H1 (cell line): ENCODE measurements around the gene GSG1L2. TPM values are rescaled to one million over a fixed set of nuclear protein-coding genes. Genes with fewer than 3 reads are reported as not detected.

Experiments
- CTCF ChIA-PET: fragments of 300-600 bp; sonication (Branson Sonifier 250); formaldehyde crosslinking; loops from one replicate; lab custom pipeline; 2021; ENCODE audit not compliant: partially characterized antibody; lab: Charles Lee
- POLR2A ChIA-PET: fragments of 300-600 bp; sonication (Branson Sonifier 250); formaldehyde crosslinking; loops from one replicate; lab custom pipeline; 2021; ENCODE audit warnings: inconsistent platforms; ENCODE audit not compliant: partially characterized antibody; lab: Charles Lee
- DNase-seq, 2 experiments: peaks; one replicate each; pipeline versions ENCODE4 v3.0.0 to v3.0.0-alpha.2; 2010 to 2022; ENCODE audit warnings: low spot score in 2 of 2, low read depth in 1 of 2, mixed read lengths in 1 of 2
- FAIRE-seq: peaks from 2 replicates; lab custom pipeline; 2011; peaks lifted over from hg19 to GRCh38; lab: Jason Lieb, UNC
- H2AFZ ChIP-seq: 2 replicates; pipeline ENCODE4 v1.8.1; 2012; ENCODE audit warnings: low read length, inconsistent platforms
- H2AK5ac ChIP-seq: 2 replicates; pipeline ENCODE4 v1.6.1; 2013; ENCODE audit warnings: low read depth, low read length
- H2BK120ac ChIP-seq: replicated peaks from 2 replicates; pipeline ENCODE3; 2013; ENCODE audit warnings: low read depth, low read length, inconsistent platforms
- H2BK12ac ChIP-seq: 2 replicates; pipeline ENCODE4 v1.6.1; 2013; ENCODE audit warnings: low read depth, low read length
- H2BK15ac ChIP-seq: 2 replicates; pipeline ENCODE4 v1.6.1; 2013; ENCODE audit warnings: low read length
- H2BK20ac ChIP-seq: 2 replicates; pipeline ENCODE4 v1.6.1; 2013; ENCODE audit warnings: low read length
- H2BK5ac ChIP-seq: 2 replicates; pipeline ENCODE4 v1.6.1; 2013; ENCODE audit warnings: low read depth, low read length
- H3K14ac ChIP-seq: 2 replicates; pipeline ENCODE4 v1.6.1; 2013; ENCODE audit warnings: inconsistent platforms; ENCODE audit not compliant: insufficient read length
- H3K18ac ChIP-seq: 2 replicates; pipeline ENCODE4 v1.6.1; 2013; ENCODE audit warnings: low read length; ENCODE audit errors: extremely low read depth
- H3K23ac ChIP-seq: 2 replicates; pipeline ENCODE4 v1.6.1; 2013; ENCODE audit warnings: inconsistent platforms; ENCODE audit not compliant: insufficient read length
- H3K23me2 ChIP-seq: 2 replicates; pipeline ENCODE4 v1.6.1; 2013; ENCODE audit warnings: low read depth, low read length
- H3K27ac ChIP-seq: 2 replicates; pipeline ENCODE4 v1.6.1; 2011; ENCODE audit warnings: low read depth, low read length, inconsistent platforms
- H3K27me3 ChIP-seq, 4 experiments: replicated peaks in 1 of 4; 1 replicate in 1 of 4; 2 replicates in 3 of 4; pipeline versions ENCODE4 v1.6.1 to v1.8.1; 2011 to 2013; ENCODE audit warnings: low read length in 3 of 4, mild to moderate bottlenecking in 3 of 4, inconsistent platforms in 2 of 4, mixed read lengths in 2 of 4, moderate library complexity in 1 of 4; ENCODE audit not compliant: control insufficient read depth in 3 of 4, insufficient read depth in 3 of 4; ENCODE audit errors: extremely low read depth in 1 of 4
- H3K36me3 ChIP-seq, 4 experiments: 2 replicates each; pipeline versions ENCODE4 v1.6.1 to v1.8.1; 2011 to 2013; ENCODE audit warnings: mild to moderate bottlenecking in 4 of 4, low read length in 3 of 4, moderate library complexity in 2 of 4, control low read depth in 1 of 4, inconsistent platforms in 1 of 4; ENCODE audit not compliant: insufficient read depth in 4 of 4, control insufficient read depth in 2 of 4
- H3K4ac ChIP-seq: replicated peaks from 2 replicates; pipeline ENCODE3; 2013; ENCODE audit warnings: low read length, low read depth, mixed read lengths, inconsistent platforms; ENCODE audit not compliant: insufficient read length
- H3K4me1 ChIP-seq, 4 experiments: replicated peaks in 1 of 4; 1 replicate in 1 of 4; 2 replicates in 3 of 4; pipeline versions ENCODE4 v1.6.1 to v1.8.1; 2011 to 2013; ENCODE audit warnings: low read length in 3 of 4, inconsistent platforms in 2 of 4, mixed read lengths in 1 of 4; ENCODE audit not compliant: insufficient read depth in 4 of 4, control insufficient read depth in 3 of 4
- H3K4me2 ChIP-seq, 2 experiments: 2 replicates each; pipeline versions ENCODE4 v1.6.1 to v1.8.1; 2011 to 2013; ENCODE audit warnings: low read depth in 2 of 2, low read length in 2 of 2, control low read depth in 1 of 2, inconsistent platforms in 1 of 2, mild to moderate bottlenecking in 1 of 2; ENCODE audit not compliant: insufficient read depth in 1 of 2
- H3K4me3 ChIP-seq, 4 experiments: fragments of 200-600, 300-600 bp in 1 of 4; sonication (generic), shearing (Covaris generic), sonication (Bioruptor Twin) in 1 of 4; 2 replicates each; pipeline versions ENCODE4 v1.5.1 to v1.8.1; 2011 to 2016; ENCODE audit warnings: low read length in 4 of 4, low read depth in 3 of 4, control low read depth in 2 of 4, inconsistent platforms in 2 of 4, mild to moderate bottlenecking in 2 of 4, mixed read lengths in 1 of 4, moderate library complexity in 1 of 4; ENCODE audit not compliant: insufficient read depth in 2 of 4; ENCODE audit errors: extremely low read depth in 1 of 4
- H3K56ac ChIP-seq: replicated peaks from 2 replicates; pipeline ENCODE3; 2013; ENCODE audit warnings: low read depth, mild to moderate bottlenecking, mixed read lengths, low read length, inconsistent platforms; ENCODE audit not compliant: insufficient read length
- H3K79me1 ChIP-seq: 2 replicates; pipeline ENCODE4 v1.6.1; 2013; ENCODE audit warnings: low read depth, low read length, control low read depth
- H3K79me2 ChIP-seq, 2 experiments: 2 replicates each; pipeline versions ENCODE4 v1.6.1 to v1.8.1; 2012 to 2013; ENCODE audit warnings: low read length in 2 of 2, mild to moderate bottlenecking in 2 of 2, inconsistent platforms in 1 of 2; ENCODE audit not compliant: insufficient read depth in 2 of 2, control insufficient read depth in 1 of 2
- H3K9ac ChIP-seq, 4 experiments: replicated peaks in 1 of 4; 1 replicate in 1 of 4; 2 replicates in 3 of 4; pipeline versions ENCODE4 v1.6.1 to v1.8.1; 2011 to 2013; ENCODE audit warnings: low read depth in 3 of 4, low read length in 3 of 4, control low read depth in 2 of 4, mild to moderate bottlenecking in 2 of 4, moderate library complexity in 2 of 4, inconsistent platforms in 1 of 4; ENCODE audit errors: extremely low read depth in 1 of 4
- H3K9me3 ChIP-seq, 2 experiments: 2 replicates each; pipeline versions ENCODE4 v1.6.1 to v1.8.1; 2012 to 2013; ENCODE audit warnings: mild to moderate bottlenecking in 2 of 2, moderate library complexity in 2 of 2, control low read depth in 1 of 2, inconsistent platforms in 1 of 2, low read depth in 1 of 2, low read length in 1 of 2, mixed read lengths in 1 of 2; ENCODE audit not compliant: insufficient read depth in 2 of 2
- H4K20me1 ChIP-seq, 2 experiments: replicated peaks in 1 of 2; 2 replicates each; pipeline versions ENCODE3 to v1.8.1; 2011 to 2013; ENCODE audit warnings: inconsistent platforms in 2 of 2, low read length in 2 of 2, mild to moderate bottlenecking in 1 of 2; ENCODE audit not compliant: insufficient read depth in 2 of 2, control insufficient read depth in 1 of 2
- H4K5ac ChIP-seq: 2 replicates; pipeline ENCODE4 v1.6.1; 2013; ENCODE audit warnings: low read length, low read depth, mixed read lengths, inconsistent platforms; ENCODE audit not compliant: insufficient read length
- H4K8ac ChIP-seq: 2 replicates; pipeline ENCODE4 v1.8.0; 2013; ENCODE audit warnings: mild to moderate bottlenecking, moderate library complexity, low read length, inconsistent platforms; ENCODE audit not compliant: insufficient read depth; ENCODE audit errors: extremely low read depth
- H4K91ac ChIP-seq: replicated peaks from 2 replicates; pipeline ENCODE3; 2013; ENCODE audit warnings: low read length, mixed read lengths, inconsistent platforms; ENCODE audit not compliant: insufficient read length
- CBX5 ChIP-seq: fragments of 300-800, 300-1000 bp; sonication (generic); IDR thresholded peaks from 2 replicates; pipeline ENCODE4 v1.7.1; 2016; ENCODE audit warnings: antibody characterized with exemption, low read length, low read depth
- CBX8 ChIP-seq: fragments of 300-800, 300-1000 bp; sonication (generic); IDR thresholded peaks from 2 replicates; pipeline ENCODE4 v1.7.1; 2016; ENCODE audit warnings: low read depth, low read length, borderline replicate concordance
- CHD1 ChIP-seq: IDR thresholded peaks from 2 replicates; pipeline ENCODE4 v1.6.1; 2012; ENCODE audit warnings: low read depth, low read length, improper control_type of control experiment
- GTF2F1 ChIP-seq: IDR thresholded peaks from 2 replicates; pipeline ENCODE4 v1.6.1; 2012; ENCODE audit warnings: low read depth, low read length, improper control_type of control experiment, borderline replicate concordance
- KDM4A ChIP-seq: IDR thresholded peaks from one replicate; pipeline ENCODE4 v1.7.1; 2012; ENCODE audit warnings: low read depth, mild to moderate bottlenecking, moderate library complexity, low read length, inconsistent platforms; ENCODE audit not compliant: severe bottlenecking
- POLR2A ChIP-seq, 2 experiments: IDR thresholded peaks; 1 replicate in 1 of 2; 2 replicates in 1 of 2; pipeline ENCODE4 v1.6.1; 2011; ENCODE audit warnings: low read depth in 2 of 2, low read length in 2 of 2, mild to moderate bottlenecking in 2 of 2; ENCODE audit errors: control extremely low read depth in 1 of 2
- RBBP5 ChIP-seq: IDR thresholded peaks from 2 replicates; pipeline ENCODE4 v1.7.1; 2012; ENCODE audit warnings: low read depth, mild to moderate bottlenecking, inconsistent platforms, low read length, moderate library complexity, borderline replicate concordance
- TAF7 ChIP-seq: optimal IDR thresholded peaks from 2 replicates; pipeline ENCODE3; 2011; ENCODE audit warnings: low read depth, mild to moderate bottlenecking, inconsistent platforms, low read length, moderate library complexity, borderline replicate concordance
- WGBS, 2 experiments: shearing (Covaris generic) in 1 of 2; methylation state at CpG; one replicate each; pipeline versions ENCODE4 v1.1.6 to v1.1.7; 2013 to 2015; ENCODE audit warnings: low lambda C conversion rate in 2 of 2, mixed read lengths in 2 of 2, inconsistent platforms in 1 of 2, low coverage in 1 of 2, missing lambda C conversion rate in 1 of 2; ENCODE audit not compliant: insufficient replicate concordance in 2 of 2, insufficient coverage in 1 of 2, insufficient read length in 1 of 2; ENCODE audit errors: extremely low coverage in 1 of 2, missing lambda C conversion rate in 1 of 2; 5-methylcytosine and 5-hydroxymethylcytosine counted together
- polyA plus RNA-seq, 7 experiments: library from polyadenylated mRNA; depleted of rRNA in 3 of 7; stranded (reverse) in 5 of 7; unstranded in 2 of 7; fragments of >200 nt in 5 of 7; fragments of 200-250 nt in 2 of 7; gene quantifications; 1 replicate in 5 of 7; 2 replicates in 1 of 7; 4 replicates in 1 of 7; pipeline versions ENCODE4 v1.2.1 to v1.2.3, GENCODE V29; 2011 to 2013; ENCODE audit warnings: missing spikeins in 2 of 7, mixed read lengths in 2 of 7
- total RNA-seq: library from RNA; stranded (reverse); fragmentation: NEBNext Ultra II Directional; extraction: Animal tissue kit (Norgen Biotek cat#: 25700); gene quantifications from 2 replicates; pipeline ENCODE4 v1.2.1, GENCODE V29; 2021

The GSG1L2 gene
- total and polyA plus RNA-seq, 2 of the 8 experiments (the other 6 are each of a cell fraction or from before 2014, with no cell fraction given), result not detected

- Histone ChIP-seq H3K23ac (no peak overlapping the region), H4K5ac (no peak overlapping the region), H2BK15ac (no peak overlapping the region), H3K4me3 (no peak overlapping the region), H3K36me3 (no peaks in the 10 kb centered on the region; a peak in 1 of 8 replicates), H2BK120ac (no peak overlapping the region), H4K8ac (no peak overlapping the region), H3K4me1 (peaks cover 0 to 4% (median 0%) of the 10 kb centered on the region in 4 experiments; a peak in 1 of 7 replicates), H4K91ac (no peak overlapping the region), H3K4me2 (no peak overlapping the region), H2BK5ac (no peak overlapping the region), H3K27ac (no peak overlapping the region), H3K56ac (no peak overlapping the region), H3K9me3 (no peaks in the 10 kb centered on the region), H2BK20ac (no peak overlapping the region), H3K27me3 (no peaks in the 10 kb centered on the region), H3K18ac (no peak overlapping the region; the same call in 1 of the 2 replicates), H3K9ac (no peak overlapping the region), H3K79me2 (no peaks in the 10 kb centered on the region), H3K23me2 (no peaks in the 10 kb centered on the region; the same call in 1 of the 2 replicates), H2AK5ac (no peak overlapping the region), H2BK12ac (no peak overlapping the region), H3K79me1 (no peaks in the 10 kb centered on the region), H3K14ac (no peak overlapping the region), H4K20me1 (no peaks in the 10 kb centered on the region), H3K4ac (no peak overlapping the region), H2AFZ (no peak overlapping the region)
- FAIRE-seq (no peak), DNase-seq (no peak)
- 92% methylated on average over 8 of the region's 8 CpGs; no CpG with 5 or more reads in 1 of the 2 experiments for WGBS, 2 experiments
- POLR2A ChIA-PET, result no interaction called here
- TF ChIP-seq GTF2F1 (no peak), TAF7 (no peak), KDM4A (no peak), CBX5 (no peak), CBX8 (no peak), POLR2A (IDR thresholded peaks at IDR 0.05; ENCODE audit: control extremely low read depth in 1 of 2, low read depth in 2 of 2, low read length in 2 of 2) (no peak), CHD1 (no peak), RBBP5 (no peak)
- CTCF ChIA-PET, result interaction anchor here (0.6 kb wide), 1 partner anchor 116 kb away, joined by 3 read pairs; no protein-coding TSS in a partner anchor
Measured at GRCh38 chr17:9844153-9844552, 22.3 kb upstream of the GSG1L2 start.
